OCI-LY1 (cell line): ENCODE data around the gene SPRY4.

Source experiments
- CTCF ChIP-seq: fragments of 200-600 bp; sonication (generic), shearing (Covaris generic); IDR thresholded peaks from 2 replicates; pipeline ENCODE4 v1.5.1; 2017; ENCODE audit warnings: mild to moderate bottlenecking, antibody characterized with exemption, low read length, moderate library complexity, mixed read lengths
- EZH2 ChIP-seq: fragments of 200-600 bp; sonication (generic), shearing (Covaris generic); IDR thresholded peaks from 2 replicates; pipeline ENCODE4 v1.8.0; 2017; ENCODE audit warnings: borderline replicate concordance, mixed run types, mild to moderate bottlenecking, antibody characterized with exemption, low read length, moderate library complexity, mixed read lengths

GRCh38 chr5:142364251-142365145, 39.7 kb upstream of the SPRY4 start:
- no peak for TF ChIP-seq CTCF
- no peak for TF ChIP-seq EZH2
